Fibroblast of pulmonary artery (primary cell): Measurements from ENCODE around the gene FAM120A.

Experiments used
- DNase-seq: peaks from one replicate; pipeline ENCODE4 v3.0.0-alpha.2; 2010; ENCODE audit warnings: low read depth
- H3K4me3 ChIP-seq: replicated peaks from 2 replicates; pipeline ENCODE4 v1.5.1; 2011; ENCODE audit warnings: low read depth, mild to moderate bottlenecking, control low read depth, low read length, moderate library complexity
- TF ChIP-seq, protein P1 (sequence below): IDR thresholded peaks from 2 replicates; pipeline ENCODE4 v1.5.1; 2011; ENCODE audit warnings: mild to moderate bottlenecking, control low read depth, low read length, inconsistent platforms; ENCODE audit errors: missing control alignments

The FAM120A gene

DNA sequence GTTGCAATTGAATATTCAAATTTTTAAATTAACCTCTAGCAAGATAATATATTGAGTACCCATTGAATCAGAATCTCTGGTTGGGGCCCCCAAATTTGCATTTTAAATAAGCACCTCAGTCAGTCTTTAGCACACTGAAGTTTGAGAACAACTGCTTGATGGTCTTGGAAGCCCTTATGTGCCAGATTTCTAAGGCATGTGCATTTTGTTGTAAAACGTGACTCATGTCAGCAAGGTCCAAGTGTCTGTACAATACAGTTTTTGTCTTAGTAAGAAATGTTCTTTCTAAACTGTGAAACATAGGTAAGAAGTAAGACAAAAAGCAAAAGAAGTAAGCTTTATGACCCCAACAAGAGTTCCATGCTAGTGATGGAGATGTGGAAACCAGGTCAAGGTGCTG is 65.8 kb downstream of the FAM120A start:
- TF ChIP-seq, protein P1, sequence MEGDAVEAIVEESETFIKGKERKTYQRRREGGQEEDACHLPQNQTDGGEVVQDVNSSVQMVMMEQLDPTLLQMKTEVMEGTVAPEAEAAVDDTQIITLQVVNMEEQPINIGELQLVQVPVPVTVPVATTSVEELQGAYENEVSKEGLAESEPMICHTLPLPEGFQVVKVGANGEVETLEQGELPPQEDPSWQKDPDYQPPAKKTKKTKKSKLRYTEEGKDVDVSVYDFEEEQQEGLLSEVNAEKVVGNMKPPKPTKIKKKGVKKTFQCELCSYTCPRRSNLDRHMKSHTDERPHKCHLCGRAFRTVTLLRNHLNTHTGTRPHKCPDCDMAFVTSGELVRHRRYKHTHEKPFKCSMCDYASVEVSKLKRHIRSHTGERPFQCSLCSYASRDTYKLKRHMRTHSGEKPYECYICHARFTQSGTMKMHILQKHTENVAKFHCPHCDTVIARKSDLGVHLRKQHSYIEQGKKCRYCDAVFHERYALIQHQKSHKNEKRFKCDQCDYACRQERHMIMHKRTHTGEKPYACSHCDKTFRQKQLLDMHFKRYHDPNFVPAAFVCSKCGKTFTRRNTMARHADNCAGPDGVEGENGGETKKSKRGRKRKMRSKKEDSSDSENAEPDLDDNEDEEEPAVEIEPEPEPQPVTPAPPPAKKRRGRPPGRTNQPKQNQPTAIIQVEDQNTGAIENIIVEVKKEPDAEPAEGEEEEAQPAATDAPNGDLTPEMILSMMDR = no peak
- no peak overlapping the region for H3K4me3 ChIP-seq
- peak; percentile 29 for DNase-seq

DNA sequence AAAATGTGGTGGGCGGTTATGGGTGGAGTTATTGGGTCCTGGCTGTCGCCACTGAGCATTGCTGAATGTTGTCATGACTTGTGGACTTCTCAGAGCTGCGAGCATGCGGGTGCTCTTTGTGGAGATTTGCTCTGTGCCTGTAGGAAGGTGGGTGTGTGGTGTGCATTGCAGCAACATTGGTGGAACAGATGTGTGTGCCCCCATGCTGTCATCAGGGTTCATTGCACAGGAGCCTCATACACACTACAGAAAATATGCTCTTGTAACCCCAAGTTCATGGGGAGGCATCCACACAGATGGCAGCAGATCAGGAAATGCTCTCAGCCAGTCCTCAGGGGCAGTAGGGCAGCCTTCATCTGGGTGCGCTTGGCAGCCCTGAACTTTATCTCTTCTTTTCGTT is 69.0 kb downstream of the FAM120A start:
- no peak for DNase-seq
- TF ChIP-seq, protein P1 = peak; percentile 2
- H3K4me3 ChIP-seq = no peak overlapping the region

DNA sequence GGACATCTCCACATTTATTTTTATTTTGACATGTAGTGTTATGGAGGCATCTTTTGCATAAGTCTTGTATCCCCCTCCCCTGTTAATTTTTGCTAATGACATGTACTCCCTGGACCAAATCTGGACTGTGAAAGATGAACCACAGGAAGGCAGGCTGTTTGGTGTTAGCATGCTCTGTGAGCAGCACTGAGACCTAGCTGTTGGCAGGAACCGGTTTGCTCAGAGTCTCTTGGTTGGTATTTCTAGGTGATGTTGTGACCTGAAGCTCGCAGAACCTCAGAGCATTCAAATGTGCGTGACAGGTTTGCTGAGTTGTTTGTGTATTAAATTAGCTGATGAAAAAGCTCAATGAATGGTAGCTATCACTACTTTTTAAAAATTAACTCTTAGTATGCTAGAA is 71.3 kb downstream of the FAM120A start:
- TF ChIP-seq, protein P1 = no peak
- DNase-seq = no peak
- H3K4me3 ChIP-seq = no peak overlapping the region

DNA sequence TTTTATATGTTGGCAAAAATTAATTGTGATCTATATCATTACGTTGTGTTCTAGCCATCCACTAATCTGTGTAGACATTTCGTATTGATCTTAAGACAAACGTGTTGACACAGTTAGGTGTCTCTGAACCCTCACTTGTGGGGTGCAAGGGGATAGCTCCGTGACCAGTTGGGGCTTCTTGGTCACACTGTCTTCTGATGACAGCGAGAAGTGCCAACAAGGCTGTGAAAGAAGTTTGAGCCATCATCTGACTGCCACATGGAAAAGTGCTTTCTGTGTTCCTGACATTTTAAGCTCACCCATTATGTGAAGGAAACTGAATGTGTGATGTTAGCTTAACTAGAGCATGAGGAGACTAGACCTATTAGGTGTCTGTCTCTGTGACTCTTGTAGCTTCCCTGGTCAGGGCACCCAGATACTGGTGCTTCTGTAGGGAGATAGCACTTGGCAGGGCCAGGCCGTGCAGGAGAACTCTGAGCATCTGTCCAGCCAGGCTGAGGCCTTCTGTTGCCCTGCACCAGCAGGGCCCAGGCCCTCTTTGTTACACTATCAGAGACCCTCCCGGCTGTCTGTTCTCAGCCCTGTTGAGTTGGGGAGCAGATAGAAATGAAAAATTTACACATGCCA is 72.1 kb downstream of the FAM120A start:
- no peak overlapping the region for H3K4me3 ChIP-seq
- TF ChIP-seq, protein P1 = no peak
- no peak for DNase-seq

DNA sequence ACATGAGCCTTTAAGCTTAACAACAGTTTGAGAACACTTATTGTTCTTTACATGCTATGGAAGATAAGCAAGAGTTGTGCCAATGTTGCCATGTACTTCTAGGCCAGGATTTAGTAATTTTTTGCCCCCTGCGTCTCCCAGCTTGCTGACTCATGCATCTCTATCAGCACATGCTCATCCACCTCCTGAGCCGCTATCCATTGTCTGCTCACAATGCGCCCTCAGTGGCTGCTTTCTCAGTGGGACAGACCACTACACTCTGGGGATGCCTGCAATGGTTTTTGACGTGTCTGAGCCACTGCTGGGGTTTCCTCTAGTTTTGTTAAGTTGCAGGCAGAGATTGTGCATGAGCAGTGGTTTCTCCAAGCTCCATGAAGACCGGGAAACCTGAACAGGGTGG is 74.0 kb downstream of the FAM120A start:
- no peak overlapping the region for H3K4me3 ChIP-seq
- peak; percentile 75 for DNase-seq
- TF ChIP-seq, protein P1 = no peak

DNA sequence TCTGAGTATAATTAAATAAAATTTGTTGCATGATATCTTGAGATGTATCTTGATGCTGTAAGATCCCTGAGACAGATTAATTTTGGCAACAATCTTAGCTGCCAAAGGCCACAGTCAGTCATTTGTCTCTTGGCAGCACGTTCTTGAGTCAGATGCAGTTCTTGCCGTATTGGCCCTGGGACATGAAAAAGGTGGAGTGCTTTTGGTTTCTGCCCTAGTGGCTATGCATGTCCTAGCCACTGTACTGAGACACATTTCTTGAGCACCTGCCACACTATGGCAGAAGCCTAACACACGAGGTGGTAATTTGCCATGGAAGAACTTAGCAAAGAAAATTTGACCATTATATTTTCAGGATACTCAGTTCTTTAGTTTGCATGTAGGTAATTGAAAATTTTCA is 79.9 kb downstream of the FAM120A start:
- no peak for DNase-seq
- TF ChIP-seq, protein P1 = peak; percentile 4

DNA sequence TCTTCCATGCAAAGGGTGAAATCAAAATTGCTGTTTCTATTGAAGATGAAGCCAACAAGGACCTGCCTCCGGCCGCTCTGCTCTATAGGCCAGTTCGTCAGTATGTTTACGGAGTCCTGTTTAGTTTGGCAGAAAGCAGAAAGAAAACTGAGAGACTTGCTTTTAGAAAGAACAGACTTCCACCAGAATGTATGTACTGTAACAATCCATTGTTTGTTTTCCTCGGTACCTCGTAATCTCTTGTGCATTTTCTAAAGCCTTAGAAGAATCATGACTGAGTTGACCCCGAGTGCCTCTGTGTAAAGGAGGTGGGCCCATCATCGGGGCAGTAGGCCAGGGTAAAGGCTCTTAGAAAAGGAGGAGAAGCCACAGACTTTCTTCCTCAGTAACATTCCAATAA is 80.7 kb downstream of the FAM120A start:
- H3K4me3 ChIP-seq = no peak overlapping the region
- TF ChIP-seq, protein P1 = no peak
- DNase-seq = no peak

More for the DNA sequence above, 79.9 kb downstream of the FAM120A start:
- no peak overlapping the region for H3K4me3 ChIP-seq
